Glutamatergic neuron (in vitro differentiated cells): ENCODE measurements around the gene PALMD. TPM values are rescaled to one million over a fixed set of nuclear protein-coding genes. Genes with fewer than 3 reads are reported as not detected.

Experiments used
- DNase-seq: peaks from one replicate; pipeline ENCODE4 v3.0.0; 2022
- H3K27ac Mint-ChIP-seq: one replicate; pipeline ENCODE4 v1.8.0; 2020; ENCODE audit warnings: mild to moderate bottlenecking, mixed read lengths, inconsistent platforms; ENCODE audit not compliant: unreplicated experiment
- H3K27me3 Mint-ChIP-seq: one replicate; pipeline ENCODE4 v1.8.0; 2020; ENCODE audit warnings: mild to moderate bottlenecking, moderate library complexity, mixed read lengths, inconsistent platforms; ENCODE audit not compliant: unreplicated experiment
- H3K36me3 Mint-ChIP-seq: one replicate; pipeline ENCODE4 v1.8.0; 2020; ENCODE audit warnings: mild to moderate bottlenecking, mixed read lengths, inconsistent platforms; ENCODE audit not compliant: unreplicated experiment
- H3K4me1 Mint-ChIP-seq: one replicate; pipeline ENCODE4 v1.8.0; 2020; ENCODE audit warnings: mild to moderate bottlenecking, low read depth, mixed read lengths, inconsistent platforms; ENCODE audit not compliant: unreplicated experiment
- H3K4me3 Mint-ChIP-seq: one replicate; pipeline ENCODE4 v1.8.0; 2020; ENCODE audit warnings: mild to moderate bottlenecking, mixed read lengths, inconsistent platforms; ENCODE audit not compliant: unreplicated experiment
- H3K9me3 Mint-ChIP-seq: one replicate; pipeline ENCODE4 v1.8.0; 2020; ENCODE audit warnings: mild to moderate bottlenecking, moderate library complexity, mixed read lengths, inconsistent platforms; ENCODE audit not compliant: unreplicated experiment
- total RNA-seq: library from RNA; stranded (reverse); fragmentation: NEBNext Ultra II Directional; extraction: Animal tissue kit (Norgen Biotek cat#: 25700); gene quantifications from one replicate; pipeline ENCODE4 v1.2.1, GENCODE V29; 2021; ENCODE audit not compliant: unreplicated experiment
- TF ChIP-seq, protein P1 (sequence below): fragments of 200-600 bp; sonication (generic); IDR thresholded peaks from one replicate; pipeline ENCODE4 v1.5.0; 2021; ENCODE audit not compliant: partially characterized antibody, unreplicated experiment

PALMD gene
- total RNA-seq, 1 donor from 2014 or later: 5.1 TPM

GRCh38 chr1:99696616-99697015, 50.7 kb downstream of the PALMD start:
- H3K4me1 Mint-ChIP-seq: peaks cover 13% of the 10 kb centered on the region
- H3K27me3 Mint-ChIP-seq: no peaks in the 10 kb centered on the region
- H3K9me3 Mint-ChIP-seq: no peaks in the 10 kb centered on the region
- H3K36me3 Mint-ChIP-seq: no peaks in the 10 kb centered on the region
- TF ChIP-seq, protein P1, sequence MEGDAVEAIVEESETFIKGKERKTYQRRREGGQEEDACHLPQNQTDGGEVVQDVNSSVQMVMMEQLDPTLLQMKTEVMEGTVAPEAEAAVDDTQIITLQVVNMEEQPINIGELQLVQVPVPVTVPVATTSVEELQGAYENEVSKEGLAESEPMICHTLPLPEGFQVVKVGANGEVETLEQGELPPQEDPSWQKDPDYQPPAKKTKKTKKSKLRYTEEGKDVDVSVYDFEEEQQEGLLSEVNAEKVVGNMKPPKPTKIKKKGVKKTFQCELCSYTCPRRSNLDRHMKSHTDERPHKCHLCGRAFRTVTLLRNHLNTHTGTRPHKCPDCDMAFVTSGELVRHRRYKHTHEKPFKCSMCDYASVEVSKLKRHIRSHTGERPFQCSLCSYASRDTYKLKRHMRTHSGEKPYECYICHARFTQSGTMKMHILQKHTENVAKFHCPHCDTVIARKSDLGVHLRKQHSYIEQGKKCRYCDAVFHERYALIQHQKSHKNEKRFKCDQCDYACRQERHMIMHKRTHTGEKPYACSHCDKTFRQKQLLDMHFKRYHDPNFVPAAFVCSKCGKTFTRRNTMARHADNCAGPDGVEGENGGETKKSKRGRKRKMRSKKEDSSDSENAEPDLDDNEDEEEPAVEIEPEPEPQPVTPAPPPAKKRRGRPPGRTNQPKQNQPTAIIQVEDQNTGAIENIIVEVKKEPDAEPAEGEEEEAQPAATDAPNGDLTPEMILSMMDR: no peak
- DNase-seq: no peak
- no peak overlapping the region for H3K4me3 Mint-ChIP-seq
- H3K27ac Mint-ChIP-seq: no peak overlapping the region

- H3K4me3 Mint-ChIP-seq: no peak overlapping the region
- H3K27me3 Mint-ChIP-seq: no peaks in the 10 kb centered on the region
- no peaks in the 10 kb centered on the region for H3K36me3 Mint-ChIP-seq
- TF ChIP-seq, protein P1: no peak
- DNase-seq: no peak
- no peak overlapping the region for H3K27ac Mint-ChIP-seq
- no peaks in the 10 kb centered on the region for H3K9me3 Mint-ChIP-seq
- peaks cover 8% of the 10 kb centered on the region for H3K4me1 Mint-ChIP-seq
These were observed 51.7 kb downstream of the PALMD start for GRCh38 chr1:99697580-99697979.

DNA sequence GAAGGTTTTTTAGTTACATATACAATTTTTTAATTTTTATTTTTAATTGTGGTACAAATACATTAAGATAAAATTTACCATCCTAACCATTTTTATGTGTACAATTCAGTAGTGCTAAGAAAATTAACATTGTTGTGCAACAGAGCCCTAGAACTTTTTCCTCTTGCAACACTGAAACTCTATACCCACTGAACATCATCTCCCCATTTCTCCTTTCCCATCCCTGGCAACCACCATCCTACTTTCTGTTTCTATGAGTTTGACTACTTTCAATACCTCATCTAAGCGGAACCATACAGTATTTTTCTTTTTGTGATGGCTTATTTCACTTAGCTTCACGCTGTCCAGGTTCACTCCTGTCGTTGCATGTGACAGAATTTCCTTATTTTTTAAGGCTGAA, 54.1 kb downstream of the PALMD start:
- no peak for DNase-seq
- TF ChIP-seq, protein P1: no peak
- H3K4me1 Mint-ChIP-seq: peaks cover 2% of the 10 kb centered on the region
- H3K9me3 Mint-ChIP-seq: no peaks in the 10 kb centered on the region
- no peaks in the 10 kb centered on the region for H3K27me3 Mint-ChIP-seq
- H3K36me3 Mint-ChIP-seq: no peaks in the 10 kb centered on the region
- no peak overlapping the region for H3K4me3 Mint-ChIP-seq
- no peak overlapping the region for H3K27ac Mint-ChIP-seq

GRCh38 chr1:99702221-99702620, 56.3 kb downstream of the PALMD start:
- TF ChIP-seq, protein P1: no peak
- Mint-ChIP-seq H3K36me3 (no peaks in the 10 kb centered on the region), H3K9me3 (no peaks in the 10 kb centered on the region), H3K4me1 (no peaks in the 10 kb centered on the region), H3K4me3 (no peak overlapping the region), H3K27ac (no peak overlapping the region), H3K27me3 (no peaks in the 10 kb centered on the region)
- DNase-seq: no peak

- Mint-ChIP-seq H3K4me3 (no peak overlapping the region), H3K27me3 (no peaks in the 10 kb centered on the region), H3K4me1 (no peaks in the 10 kb centered on the region), H3K36me3 (no peaks in the 10 kb centered on the region), H3K27ac (no peak overlapping the region), H3K9me3 (no peaks in the 10 kb centered on the region)
- TF ChIP-seq, protein P1: no peak
- no peak for DNase-seq
These were observed 58.5 kb downstream of the PALMD start for GRCh38 chr1:99704356-99704816.
